GM19397 (cell line): ENCODE measurements around the gene MEX3D.
"Not testable (repeated sequence)": the region's sequence is repeated elsewhere in the genome, so short reads cannot be mapped to it uniquely, and the experiment has no call there.

ENCODE experiments used
- ATAC-seq: cut with Tn5 transposase; IDR thresholded peaks from one replicate; pipeline ENCODE4 v1.9.1; 2021; ENCODE audit warnings: mild to moderate bottlenecking, moderate library complexity; ENCODE audit not compliant: unreplicated experiment

MEX3D gene

GRCh38 chr19:1540365-1540925, 27.7 kb downstream of the MEX3D start:
- no peak for ATAC-seq

GRCh38 chr19:1539749-1540148, 28.4 kb downstream of the MEX3D start:
- ATAC-seq: not testable (repeated sequence)

GRCh38 chr19:1538978-1539377, 29.1 kb downstream of the MEX3D start:
- no peak for ATAC-seq

- not testable (repeated sequence) for ATAC-seq
Observed at GRCh38 chr19:1535699-1536098, 32.4 kb downstream of the MEX3D start.

- no peak for ATAC-seq
Observed at GRCh38 chr19:1534972-1535371, 33.2 kb downstream of the MEX3D start.

GRCh38 chr19:1533510-1534150, 34.5 kb downstream of the MEX3D start:
- no peak for ATAC-seq

GRCh38 chr19:1532003-1532402, 36.1 kb downstream of the MEX3D start:
- ATAC-seq: no peak

- no peak for ATAC-seq
Observed at GRCh38 chr19:1531587-1531986, 36.5 kb downstream of the MEX3D start.

- not testable (repeated sequence) for ATAC-seq
Observed at GRCh38 chr19:1530856-1531255, 37.3 kb downstream of the MEX3D start.

- no peak for ATAC-seq
Observed at GRCh38 chr19:1529430-1529816, 38.7 kb downstream of the MEX3D start.

GRCh38 chr19:1528596-1529429, 39.3 kb downstream of the MEX3D start:
- ATAC-seq: no peak

GRCh38 chr19:1527650-1528309, 40.3 kb downstream of the MEX3D start:
- ATAC-seq: no peak

- no peak for ATAC-seq
Observed at GRCh38 chr19:1526979-1527649, 41.0 kb downstream of the MEX3D start.

- no peak for ATAC-seq
Observed at GRCh38 chr19:1526066-1526778, 41.9 kb downstream of the MEX3D start.

- ATAC-seq: no peak
Observed at GRCh38 chr19:1525343-1525742, 42.8 kb downstream of the MEX3D start.

- ATAC-seq: no peak
Observed at GRCh38 chr19:1524972-1525325, 43.2 kb downstream of the MEX3D start.

GRCh38 chr19:1524287-1524971, 43.7 kb downstream of the MEX3D start:
- ATAC-seq: no peak

GRCh38 chr19:1523412-1524286, 44.5 kb downstream of the MEX3D start, which contains the start of gene PLK5:
TSS of gene PLK5 (plus strand) at chr19:1524077. CDS start at chr19:1526997, 2,920 bp downstream.
- no peak for ATAC-seq

- ATAC-seq: no peak
Observed at GRCh38 chr19:1522838-1523237, 45.3 kb downstream of the MEX3D start.
